Choroid plexus epithelial cell (primary cell): Measurements from ENCODE around the gene TSPAN33.
A peak's percentile ranks its signal among the peaks of the same experiment; 100 is the strongest.

ENCODE experiments used
- DNase-seq: peaks from one replicate; pipeline ENCODE4 v3.0.0-alpha.2; 2010; ENCODE audit warnings: low read depth
- H3K4me3 ChIP-seq: 2 replicates; pipeline ENCODE4 v1.5.1; 2011; ENCODE audit warnings: low read depth, mild to moderate bottlenecking, control low read depth, low read length, moderate library complexity
- TF ChIP-seq, protein P1 (sequence below): conservative IDR thresholded peaks from 2 replicates; pipeline ENCODE4 v1.5.1; 2011; ENCODE audit warnings: low read depth, mild to moderate bottlenecking, control low read depth, inconsistent platforms, low read length, moderate library complexity

The TSPAN33 gene

GRCh38 chr7:129188892-129189660 lies 44.6 kb downstream of the TSPAN33 start:
- H3K4me3 ChIP-seq, result peak overlapping the region; percentile 68
- TF ChIP-seq, protein P1, sequence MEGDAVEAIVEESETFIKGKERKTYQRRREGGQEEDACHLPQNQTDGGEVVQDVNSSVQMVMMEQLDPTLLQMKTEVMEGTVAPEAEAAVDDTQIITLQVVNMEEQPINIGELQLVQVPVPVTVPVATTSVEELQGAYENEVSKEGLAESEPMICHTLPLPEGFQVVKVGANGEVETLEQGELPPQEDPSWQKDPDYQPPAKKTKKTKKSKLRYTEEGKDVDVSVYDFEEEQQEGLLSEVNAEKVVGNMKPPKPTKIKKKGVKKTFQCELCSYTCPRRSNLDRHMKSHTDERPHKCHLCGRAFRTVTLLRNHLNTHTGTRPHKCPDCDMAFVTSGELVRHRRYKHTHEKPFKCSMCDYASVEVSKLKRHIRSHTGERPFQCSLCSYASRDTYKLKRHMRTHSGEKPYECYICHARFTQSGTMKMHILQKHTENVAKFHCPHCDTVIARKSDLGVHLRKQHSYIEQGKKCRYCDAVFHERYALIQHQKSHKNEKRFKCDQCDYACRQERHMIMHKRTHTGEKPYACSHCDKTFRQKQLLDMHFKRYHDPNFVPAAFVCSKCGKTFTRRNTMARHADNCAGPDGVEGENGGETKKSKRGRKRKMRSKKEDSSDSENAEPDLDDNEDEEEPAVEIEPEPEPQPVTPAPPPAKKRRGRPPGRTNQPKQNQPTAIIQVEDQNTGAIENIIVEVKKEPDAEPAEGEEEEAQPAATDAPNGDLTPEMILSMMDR, result no peak

GRCh38 chr7:129189661-129190310 lies 45.3 kb downstream of the TSPAN33 start:
- peak; percentile 16 for DNase-seq
- TF ChIP-seq, protein P1, result no peak
- peak overlapping the region; percentile 68 for H3K4me3 ChIP-seq

More at GRCh38 chr7:129188892-129189660, 44.6 kb downstream of the TSPAN33 start:
- peak; percentile 26 for DNase-seq

DNA sequence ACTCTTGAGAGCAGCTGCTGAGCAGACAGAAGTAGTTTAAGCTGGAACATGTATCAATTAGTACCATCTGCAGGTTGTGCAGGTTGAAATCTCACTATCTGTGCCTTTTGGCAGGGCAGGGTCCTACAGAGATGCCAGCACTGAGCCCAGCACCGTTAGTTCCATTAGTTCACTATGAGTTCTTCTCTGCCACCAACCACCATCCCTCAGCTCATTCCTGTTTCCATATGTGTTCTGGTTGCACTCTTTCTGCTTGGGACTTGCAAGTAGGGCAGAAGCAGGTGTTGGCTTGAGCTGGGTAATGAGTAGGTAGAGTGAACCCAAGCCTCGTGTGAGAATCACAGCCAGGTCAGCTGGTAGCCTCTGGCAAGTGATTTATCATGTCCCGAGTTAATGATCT lies 46.8 kb downstream of the TSPAN33 start:
- no peak overlapping the region for H3K4me3 ChIP-seq
- DNase-seq, result no peak
- TF ChIP-seq, protein P1, result no peak

GRCh38 chr7:129193892-129194291 lies 49.4 kb downstream of the TSPAN33 start:
- H3K4me3 ChIP-seq, result no peak overlapping the region
- TF ChIP-seq, protein P1, result no peak
- no peak for DNase-seq

DNA sequence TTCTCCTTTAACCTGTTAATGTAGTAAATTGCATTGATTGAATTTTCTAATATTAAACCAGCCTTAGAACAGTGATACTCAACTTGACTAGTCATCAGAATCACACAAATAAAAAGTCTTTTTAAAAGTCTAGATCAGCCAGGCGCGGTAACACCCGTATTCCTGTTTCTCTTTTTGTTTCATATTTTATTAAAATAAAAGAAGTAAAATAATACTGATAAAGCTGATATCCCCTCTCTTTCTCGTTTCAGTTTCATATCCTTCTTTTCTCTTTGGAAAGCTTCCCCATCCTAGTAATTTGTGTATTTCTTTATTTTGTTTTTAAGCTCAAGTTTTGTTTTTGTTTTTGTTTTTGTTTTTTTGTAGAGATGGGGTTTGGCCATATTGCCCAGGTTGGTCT lies 53.3 kb downstream of the TSPAN33 start:
- TF ChIP-seq, protein P1, result no peak
- DNase-seq, result no peak
- no peak overlapping the region for H3K4me3 ChIP-seq

- H3K4me3 ChIP-seq, result no peak overlapping the region
- TF ChIP-seq, protein P1, result no peak
- no peak for DNase-seq
Measured at GRCh38 chr7:129199406-129199805, 54.9 kb downstream of the TSPAN33 start.
